GM12873 (cell line): Measurements from ENCODE around the gene VWF.

Experiments used
- TF ChIP-seq, protein P1 (sequence below): IDR thresholded peaks from 2 replicates; pipeline ENCODE4 v1.5.1; 2012; ENCODE audit warnings: low read depth, mild to moderate bottlenecking, moderate library complexity, low read length, control low read depth; ENCODE audit not compliant: insufficient read depth; ENCODE audit errors: missing control alignments

VWF gene

DNA sequence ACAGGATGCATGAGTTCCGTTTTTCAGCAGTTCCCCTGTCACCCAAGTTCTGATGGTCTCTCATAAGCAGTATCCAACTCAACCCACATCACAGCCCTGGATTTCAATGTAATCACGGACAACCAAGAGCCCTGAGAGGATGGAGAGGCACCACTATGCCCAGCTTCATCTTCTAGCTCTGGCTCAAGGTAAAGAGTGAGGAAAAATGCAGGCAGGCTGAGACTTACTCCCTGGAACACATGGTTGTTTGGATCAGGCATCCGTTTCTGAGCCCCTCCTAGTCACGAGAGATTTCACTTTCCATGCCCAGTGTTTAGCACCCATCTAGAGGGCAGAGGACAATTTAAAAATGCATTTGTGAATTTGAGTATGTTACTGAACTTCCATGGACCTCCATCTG, 224.4 kb downstream of the VWF start:
- TF ChIP-seq, protein P1, sequence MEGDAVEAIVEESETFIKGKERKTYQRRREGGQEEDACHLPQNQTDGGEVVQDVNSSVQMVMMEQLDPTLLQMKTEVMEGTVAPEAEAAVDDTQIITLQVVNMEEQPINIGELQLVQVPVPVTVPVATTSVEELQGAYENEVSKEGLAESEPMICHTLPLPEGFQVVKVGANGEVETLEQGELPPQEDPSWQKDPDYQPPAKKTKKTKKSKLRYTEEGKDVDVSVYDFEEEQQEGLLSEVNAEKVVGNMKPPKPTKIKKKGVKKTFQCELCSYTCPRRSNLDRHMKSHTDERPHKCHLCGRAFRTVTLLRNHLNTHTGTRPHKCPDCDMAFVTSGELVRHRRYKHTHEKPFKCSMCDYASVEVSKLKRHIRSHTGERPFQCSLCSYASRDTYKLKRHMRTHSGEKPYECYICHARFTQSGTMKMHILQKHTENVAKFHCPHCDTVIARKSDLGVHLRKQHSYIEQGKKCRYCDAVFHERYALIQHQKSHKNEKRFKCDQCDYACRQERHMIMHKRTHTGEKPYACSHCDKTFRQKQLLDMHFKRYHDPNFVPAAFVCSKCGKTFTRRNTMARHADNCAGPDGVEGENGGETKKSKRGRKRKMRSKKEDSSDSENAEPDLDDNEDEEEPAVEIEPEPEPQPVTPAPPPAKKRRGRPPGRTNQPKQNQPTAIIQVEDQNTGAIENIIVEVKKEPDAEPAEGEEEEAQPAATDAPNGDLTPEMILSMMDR = no peak

DNA sequence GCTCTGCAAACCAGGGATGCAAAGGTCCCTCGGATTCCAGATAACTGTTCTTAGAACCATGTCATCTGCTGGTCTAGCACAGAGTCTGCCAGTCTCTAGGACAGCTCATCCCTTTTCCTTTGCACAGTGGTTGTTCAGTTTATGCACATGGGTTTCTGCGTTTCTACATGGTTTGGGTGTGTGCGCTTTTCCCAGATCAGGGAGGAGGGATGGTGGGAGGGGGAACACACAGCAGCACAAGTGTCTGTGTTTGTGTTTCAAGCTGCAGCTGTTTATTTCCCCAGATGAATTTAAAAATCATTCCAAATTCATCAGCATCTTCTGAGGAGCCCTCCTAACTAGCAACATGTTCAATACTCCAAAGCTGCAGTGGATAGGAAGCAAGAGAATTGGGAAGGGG, 224.8 kb downstream of the VWF start:
- TF ChIP-seq, protein P1 = no peak

DNA sequence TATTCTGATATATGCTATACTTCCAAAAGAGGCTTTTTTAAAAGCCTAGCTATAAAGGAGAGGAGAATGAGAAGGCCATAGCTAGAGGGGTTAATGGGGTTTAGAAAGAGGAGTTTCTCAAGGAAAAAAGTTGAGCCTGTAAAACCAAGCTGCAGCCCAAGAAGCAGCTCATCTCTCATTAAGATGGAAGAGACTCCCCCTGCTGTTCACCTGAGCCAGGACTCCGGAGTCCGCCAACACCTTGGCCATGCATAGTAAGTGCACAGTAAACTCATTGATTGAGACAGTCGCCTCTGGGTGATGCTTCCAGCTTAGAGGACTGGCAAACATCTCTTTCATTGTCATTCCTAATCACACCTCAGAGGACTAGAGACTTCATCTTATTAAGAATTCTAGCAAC, 225.6 kb downstream of the VWF start:
- TF ChIP-seq, protein P1 = peak; percentile 36
